ENCODE measurements around the gene MMD. TPM values are rescaled to one million over a fixed set of nuclear protein-coding genes. Genes with fewer than 3 reads are reported as not detected.

The MMD gene
- total and polyA plus RNA-seq, 2 of the 13 experiments (the other 11 are each of a cell fraction or from before 2014, with no cell fraction given), result 121 to 225 TPM

DNA sequence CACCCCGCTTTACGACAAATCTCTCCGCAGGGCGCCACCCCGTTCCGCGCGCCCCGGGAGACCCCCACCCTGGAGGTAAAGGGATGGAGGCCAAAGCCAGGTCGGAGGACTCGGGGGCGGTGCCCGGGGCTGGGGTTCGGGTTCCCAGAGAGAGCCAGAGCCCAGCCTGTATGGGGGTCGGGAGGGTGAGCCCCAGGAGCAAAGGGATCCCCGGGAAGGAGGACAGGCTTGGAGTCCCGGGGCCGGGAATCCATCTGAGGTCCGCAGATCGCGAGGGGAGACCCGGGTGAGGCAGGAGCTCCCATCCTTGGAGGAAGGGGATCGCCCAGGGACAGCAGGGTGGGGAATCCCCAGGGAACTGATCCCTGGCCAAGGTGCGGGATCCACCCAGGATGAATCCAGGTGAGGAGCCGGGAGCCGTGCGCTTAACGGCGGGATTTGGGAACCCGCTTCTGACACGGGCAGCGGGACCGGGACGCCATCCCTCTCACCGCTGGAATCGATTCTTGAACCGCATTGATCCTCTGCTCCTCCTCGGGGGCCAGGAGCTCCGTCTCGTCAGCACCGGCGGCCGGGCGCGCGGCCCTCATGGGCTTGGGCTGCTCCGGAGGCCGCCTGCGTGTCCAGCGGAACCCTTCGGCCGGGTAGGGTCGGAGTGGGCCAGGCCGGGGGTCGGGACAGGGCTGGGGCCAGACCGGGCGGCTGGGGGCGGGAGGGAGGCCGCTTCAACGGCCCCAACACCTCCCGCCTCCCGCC lies at the start of gene MMD (continued):
- TF ChIP-seq, protein P1, sequence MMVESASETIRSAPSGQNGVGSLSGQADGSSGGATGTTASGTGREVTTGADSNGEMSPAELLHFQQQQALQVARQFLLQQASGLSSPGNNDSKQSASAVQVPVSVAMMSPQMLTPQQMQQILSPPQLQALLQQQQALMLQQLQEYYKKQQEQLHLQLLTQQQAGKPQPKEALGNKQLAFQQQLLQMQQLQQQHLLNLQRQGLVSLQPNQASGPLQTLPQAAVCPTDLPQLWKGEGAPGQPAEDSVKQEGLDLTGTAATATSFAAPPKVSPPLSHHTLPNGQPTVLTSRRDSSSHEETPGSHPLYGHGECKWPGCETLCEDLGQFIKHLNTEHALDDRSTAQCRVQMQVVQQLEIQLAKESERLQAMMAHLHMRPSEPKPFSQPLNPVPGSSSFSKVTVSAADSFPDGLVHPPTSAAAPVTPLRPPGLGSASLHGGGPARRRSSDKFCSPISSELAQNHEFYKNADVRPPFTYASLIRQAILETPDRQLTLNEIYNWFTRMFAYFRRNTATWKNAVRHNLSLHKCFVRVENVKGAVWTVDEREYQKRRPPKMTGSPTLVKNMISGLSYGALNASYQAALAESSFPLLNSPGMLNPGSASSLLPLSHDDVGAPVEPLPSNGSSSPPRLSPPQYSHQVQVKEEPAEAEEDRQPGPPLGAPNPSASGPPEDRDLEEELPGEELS (CRISPR knock-in tag; IDR thresholded peaks at IDR 0.05), result no peak
- TF ChIP-seq ZNF326 (CRISPR knock-in tag; IDR thresholded peaks at IDR 0.05; ENCODE audit: borderline replicate concordance) (no peak), SRSF4 (IDR thresholded peaks at IDR 0.05; ENCODE audit: low read depth, low read length, poor library complexity, severe bottlenecking) (no peak), ZNF256 (CRISPR knock-in tag; conservative IDR thresholded peaks at IDR 0.05) (peak; percentile 25; the same call in 1 of the 2 replicates), RORA (CRISPR knock-in tag; IDR thresholded peaks at IDR 0.05) (no peak), ZKSCAN5 (CRISPR knock-in tag; IDR thresholded peaks at IDR 0.05) (no peak), ZNF253 (CRISPR knock-in tag; IDR thresholded peaks at IDR 0.05; ENCODE audit: borderline replicate concordance) (0 out of 2 replicates have a peak, but pooled peaks have one; percentile 54), HMG20A (CRISPR knock-in tag; IDR thresholded peaks at IDR 0.05; ENCODE audit: borderline replicate concordance) (no peak), TP53 (CRISPR knock-in tag; conservative IDR thresholded peaks at IDR 0.05) (no peak; the same call in 1 of the 2 replicates), ZNF546 (CRISPR knock-in tag; conservative IDR thresholded peaks at IDR 0.05) (peak; percentile 71; the same call in 1 of the 2 replicates), ZMYM3 (CRISPR knock-in tag; IDR thresholded peaks at IDR 0.05) (no peak), EP300 (IDR thresholded peaks at IDR 0.05; ENCODE audit: low read depth in 2 of 2, low read length in 2 of 2) (no peak; a peak in 1 of 4 replicates), EP300 (CRISPR knock-in tag; IDR thresholded peaks at IDR 0.05; ENCODE audit: borderline replicate concordance) (no peak), KDM1A (CRISPR knock-in tag; IDR thresholded peaks at IDR 0.05) (no peak)
- TF ChIP-seq, protein P2, sequence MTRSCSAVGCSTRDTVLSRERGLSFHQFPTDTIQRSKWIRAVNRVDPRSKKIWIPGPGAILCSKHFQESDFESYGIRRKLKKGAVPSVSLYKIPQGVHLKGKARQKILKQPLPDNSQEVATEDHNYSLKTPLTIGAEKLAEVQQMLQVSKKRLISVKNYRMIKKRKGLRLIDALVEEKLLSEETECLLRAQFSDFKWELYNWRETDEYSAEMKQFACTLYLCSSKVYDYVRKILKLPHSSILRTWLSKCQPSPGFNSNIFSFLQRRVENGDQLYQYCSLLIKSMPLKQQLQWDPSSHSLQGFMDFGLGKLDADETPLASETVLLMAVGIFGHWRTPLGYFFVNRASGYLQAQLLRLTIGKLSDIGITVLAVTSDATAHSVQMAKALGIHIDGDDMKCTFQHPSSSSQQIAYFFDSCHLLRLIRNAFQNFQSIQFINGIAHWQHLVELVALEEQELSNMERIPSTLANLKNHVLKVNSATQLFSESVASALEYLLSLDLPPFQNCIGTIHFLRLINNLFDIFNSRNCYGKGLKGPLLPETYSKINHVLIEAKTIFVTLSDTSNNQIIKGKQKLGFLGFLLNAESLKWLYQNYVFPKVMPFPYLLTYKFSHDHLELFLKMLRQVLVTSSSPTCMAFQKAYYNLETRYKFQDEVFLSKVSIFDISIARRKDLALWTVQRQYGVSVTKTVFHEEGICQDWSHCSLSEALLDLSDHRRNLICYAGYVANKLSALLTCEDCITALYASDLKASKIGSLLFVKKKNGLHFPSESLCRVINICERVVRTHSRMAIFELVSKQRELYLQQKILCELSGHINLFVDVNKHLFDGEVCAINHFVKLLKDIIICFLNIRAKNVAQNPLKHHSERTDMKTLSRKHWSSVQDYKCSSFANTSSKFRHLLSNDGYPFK (CRISPR knock-in tag; IDR thresholded peaks at IDR 0.05; ENCODE audit: borderline replicate concordance), result peak; percentile 84
- TF ChIP-seq, protein P3, sequence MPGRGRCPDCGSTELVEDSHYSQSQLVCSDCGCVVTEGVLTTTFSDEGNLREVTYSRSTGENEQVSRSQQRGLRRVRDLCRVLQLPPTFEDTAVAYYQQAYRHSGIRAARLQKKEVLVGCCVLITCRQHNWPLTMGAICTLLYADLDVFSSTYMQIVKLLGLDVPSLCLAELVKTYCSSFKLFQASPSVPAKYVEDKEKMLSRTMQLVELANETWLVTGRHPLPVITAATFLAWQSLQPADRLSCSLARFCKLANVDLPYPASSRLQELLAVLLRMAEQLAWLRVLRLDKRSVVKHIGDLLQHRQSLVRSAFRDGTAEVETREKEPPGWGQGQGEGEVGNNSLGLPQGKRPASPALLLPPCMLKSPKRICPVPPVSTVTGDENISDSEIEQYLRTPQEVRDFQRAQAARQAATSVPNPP (CRISPR knock-in tag; IDR thresholded peaks at IDR 0.05), result 0 out of 2 replicates have a peak, but pooled peaks have one; percentile 11
- TF ChIP-seq, protein P4, sequence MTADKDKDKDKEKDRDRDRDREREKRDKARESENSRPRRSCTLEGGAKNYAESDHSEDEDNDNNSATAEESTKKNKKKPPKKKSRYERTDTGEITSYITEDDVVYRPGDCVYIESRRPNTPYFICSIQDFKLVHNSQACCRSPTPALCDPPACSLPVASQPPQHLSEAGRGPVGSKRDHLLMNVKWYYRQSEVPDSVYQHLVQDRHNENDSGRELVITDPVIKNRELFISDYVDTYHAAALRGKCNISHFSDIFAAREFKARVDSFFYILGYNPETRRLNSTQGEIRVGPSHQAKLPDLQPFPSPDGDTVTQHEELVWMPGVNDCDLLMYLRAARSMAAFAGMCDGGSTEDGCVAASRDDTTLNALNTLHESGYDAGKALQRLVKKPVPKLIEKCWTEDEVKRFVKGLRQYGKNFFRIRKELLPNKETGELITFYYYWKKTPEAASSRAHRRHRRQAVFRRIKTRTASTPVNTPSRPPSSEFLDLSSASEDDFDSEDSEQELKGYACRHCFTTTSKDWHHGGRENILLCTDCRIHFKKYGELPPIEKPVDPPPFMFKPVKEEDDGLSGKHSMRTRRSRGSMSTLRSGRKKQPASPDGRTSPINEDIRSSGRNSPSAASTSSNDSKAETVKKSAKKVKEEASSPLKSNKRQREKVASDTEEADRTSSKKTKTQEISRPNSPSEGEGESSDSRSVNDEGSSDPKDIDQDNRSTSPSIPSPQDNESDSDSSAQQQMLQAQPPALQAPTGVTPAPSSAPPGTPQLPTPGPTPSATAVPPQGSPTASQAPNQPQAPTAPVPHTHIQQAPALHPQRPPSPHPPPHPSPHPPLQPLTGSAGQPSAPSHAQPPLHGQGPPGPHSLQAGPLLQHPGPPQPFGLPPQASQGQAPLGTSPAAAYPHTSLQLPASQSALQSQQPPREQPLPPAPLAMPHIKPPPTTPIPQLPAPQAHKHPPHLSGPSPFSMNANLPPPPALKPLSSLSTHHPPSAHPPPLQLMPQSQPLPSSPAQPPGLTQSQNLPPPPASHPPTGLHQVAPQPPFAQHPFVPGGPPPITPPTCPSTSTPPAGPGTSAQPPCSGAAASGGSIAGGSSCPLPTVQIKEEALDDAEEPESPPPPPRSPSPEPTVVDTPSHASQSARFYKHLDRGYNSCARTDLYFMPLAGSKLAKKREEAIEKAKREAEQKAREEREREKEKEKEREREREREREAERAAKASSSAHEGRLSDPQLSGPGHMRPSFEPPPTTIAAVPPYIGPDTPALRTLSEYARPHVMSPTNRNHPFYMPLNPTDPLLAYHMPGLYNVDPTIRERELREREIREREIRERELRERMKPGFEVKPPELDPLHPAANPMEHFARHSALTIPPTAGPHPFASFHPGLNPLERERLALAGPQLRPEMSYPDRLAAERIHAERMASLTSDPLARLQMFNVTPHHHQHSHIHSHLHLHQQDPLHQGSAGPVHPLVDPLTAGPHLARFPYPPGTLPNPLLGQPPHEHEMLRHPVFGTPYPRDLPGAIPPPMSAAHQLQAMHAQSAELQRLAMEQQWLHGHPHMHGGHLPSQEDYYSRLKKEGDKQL (CRISPR knock-in tag; IDR thresholded peaks at IDR 0.05; ENCODE audit: low read depth), result no peak
